PC-3 (cell line): ENCODE measurements around the gene ZBTB33. TPM values are rescaled to one million over a fixed set of nuclear protein-coding genes. Genes with fewer than 3 reads are reported as not detected.

ENCODE experiments used
- ATAC-seq: fragments of 200-7000 bp; cut with Tn5 transposase; 2 replicates; pipeline ENCODE4 v1.9.1; 2020; ENCODE audit warnings: mild to moderate bottlenecking, moderate library complexity
- BruUV-seq: library from RNA; stranded (reverse); fragments of 400-500 nt; replicated peaks from 2 replicates; lab custom pipeline; 2021; lab: Mats Ljungman, UMichigan
- CTCF ChIA-PET: fragments of 300-600 bp; sonication (Branson Sonifier 250); formaldehyde crosslinking; loops from one replicate; lab custom pipeline; 2022; ENCODE audit warnings: antibody characterized with exemption; lab: Charles Lee
- POLR2A ChIA-PET: fragments of 300-600 bp; sonication (Branson Sonifier 250); formaldehyde crosslinking; loops from one replicate; lab custom pipeline; 2022; ENCODE audit warnings: antibody characterized with exemption; ENCODE audit not compliant: unreplicated experiment; lab: Charles Lee
- DNase-seq: peaks from one replicate; pipeline ENCODE4 v3.0.0-alpha.2; 2015
- H2AFZ ChIP-seq: fragments of 300-600 bp; sonication (generic); 2 replicates; pipeline ENCODE4 v1.6.0; 2016; ENCODE audit warnings: antibody characterized with exemption, low read length
- H3F3A ChIP-seq: fragments of 300-600 bp; sonication (generic); one replicate; pipeline ENCODE4 v1.6.0; 2017; ENCODE audit warnings: antibody characterized with exemption, low read length, control low read depth, mild to moderate bottlenecking; ENCODE audit not compliant: unreplicated experiment
- H3K27ac ChIP-seq: fragments of 300-600 bp; sonication (generic); 2 replicates; pipeline ENCODE4 v1.5.1; 2016; ENCODE audit warnings: mild to moderate bottlenecking, low read length
- H3K27me3 ChIP-seq: fragments of 300-600 bp; sonication (generic); 2 replicates; pipeline ENCODE4 v1.6.1; 2016; ENCODE audit warnings: low read length, mixed read lengths
- H3K36me3 ChIP-seq: fragments of 300-600 bp; sonication (generic); 2 replicates; pipeline ENCODE4 v1.6.1; 2016; ENCODE audit warnings: low read depth, mixed run types, low read length, mixed read lengths
- H3K4me1 ChIP-seq: fragments of 300-600 bp; sonication (generic); 2 replicates; pipeline ENCODE4 v1.5.1; 2016; ENCODE audit warnings: low read length; ENCODE audit not compliant: insufficient read depth
- H3K4me2 ChIP-seq: fragments of 300-600 bp; sonication (generic); 2 replicates; pipeline ENCODE4 v1.6.0; 2016; ENCODE audit warnings: low read length
- H3K4me3 ChIP-seq: fragments of 300-600 bp; sonication (generic); 2 replicates; pipeline ENCODE4 v1.5.1; 2016; ENCODE audit warnings: mild to moderate bottlenecking, low read length, mixed read lengths
- H3K79me2 ChIP-seq: fragments of 300-600 bp; sonication (generic); 2 replicates; pipeline ENCODE4 v1.6.1; 2017; ENCODE audit warnings: low read length, mixed read lengths
- H3K9ac ChIP-seq: fragments of 300-600 bp; sonication (generic); 2 replicates; pipeline ENCODE4 v1.6.0; 2016; ENCODE audit warnings: mild to moderate bottlenecking, low read length
- H3K9me2 ChIP-seq: fragments of 300-600 bp; sonication (generic); replicated peaks from 2 replicates; pipeline ENCODE4 v1.6.1; 2016; ENCODE audit warnings: mixed run types, low read length, mixed read lengths
- H3K9me3 ChIP-seq: fragments of 300-600 bp; sonication (generic); 2 replicates; pipeline ENCODE4 v1.6.1; 2016; ENCODE audit warnings: low read length, mixed read lengths
- H4K20me1 ChIP-seq: fragments of 300-600 bp; sonication (generic); 2 replicates; pipeline ENCODE4 v1.6.1; 2016; ENCODE audit warnings: low read length, mixed read lengths
- EZH2 ChIP-seq: fragments of 300-600 bp; sonication (generic); IDR thresholded peaks from one replicate; pipeline ENCODE4 v1.6.1; 2017; ENCODE audit warnings: antibody characterized with exemption, mild to moderate bottlenecking, low read length; ENCODE audit not compliant: unreplicated experiment
- EZH2phosphoT487 ChIP-seq: fragments of 300-600 bp; sonication (generic); IDR thresholded peaks from 2 replicates; pipeline ENCODE4 v1.6.1; 2018; ENCODE audit warnings: mild to moderate bottlenecking, antibody characterized with exemption, low read length, borderline replicate concordance
- intact Hi-C: fragments of 100-400 bp; cut with micrococcal nuclease; formaldehyde crosslinking; loops from 2 replicates; pipeline ENCODE4 v1.9.0; 2023
- total RNA-seq: library from RNA; depleted of rRNA; stranded (reverse); fragments of >200 nt; gene quantifications from 2 replicates; pipeline ENCODE4 v1.2.3, GENCODE V29; 2014
- TF ChIP-seq, protein P1 (sequence below): fragments of 300-600 bp; sonication (generic); conservative IDR thresholded peaks from 2 replicates; pipeline ENCODE4 v1.5.1; 2017; ENCODE audit warnings: antibody characterized with exemption, low read depth, mild to moderate bottlenecking, low read length

Gene ZBTB33
- total RNA-seq, 1 experiment from 2014 or later, result 14.3 TPM

DNA sequence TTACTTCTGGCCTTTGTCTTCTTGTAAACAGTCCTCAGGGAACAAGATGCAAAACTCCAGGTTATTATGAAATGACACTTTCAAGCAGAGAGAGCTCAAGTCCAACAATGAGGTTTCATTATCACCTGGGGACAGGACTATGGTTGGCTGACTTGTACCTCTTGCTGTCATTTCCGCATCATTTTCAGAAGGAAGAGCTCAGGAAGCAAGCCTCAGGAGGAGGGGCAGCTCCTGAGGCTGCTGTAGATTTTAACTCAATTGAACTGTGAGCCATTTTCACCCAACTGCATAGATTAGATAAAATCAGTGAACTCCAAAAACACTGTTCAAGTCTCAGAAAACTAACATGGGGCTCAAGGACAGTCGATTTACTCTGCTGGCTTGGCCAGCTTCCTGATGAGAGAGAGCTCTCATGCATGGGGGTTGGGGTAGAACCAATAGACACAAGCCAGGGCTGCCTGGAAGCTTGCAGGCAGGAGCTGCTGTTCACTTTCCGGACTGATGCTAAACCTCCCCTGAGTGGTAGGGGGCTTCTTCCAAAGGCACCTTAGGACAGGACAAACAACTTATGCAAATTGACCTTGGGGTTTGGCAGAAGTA lies 37.0 kb downstream of the ZBTB33 start:
- Histone ChIP-seq H3K9me2 (no peaks in the 10 kb centered on the region), H3K9me3 (no peaks in the 10 kb centered on the region), H3K36me3 (no peaks in the 10 kb centered on the region), H3K9ac (no peak overlapping the region), H3F3A (no peaks in the 10 kb centered on the region), H4K20me1 (no peaks in the 10 kb centered on the region), H2AFZ (no peak overlapping the region), H3K4me1 (no peaks in the 10 kb centered on the region), H3K79me2 (no peaks in the 10 kb centered on the region), H3K4me2 (no peak overlapping the region), H3K4me3 (no peak overlapping the region), H3K27ac (no peak overlapping the region), H3K27me3 (no peaks in the 10 kb centered on the region)
- intact Hi-C loops, result no loop called here
- ChIA-PET CTCF (no interaction called here), POLR2A (no interaction called here)
- DNase-seq (no peak), ATAC-seq (no peak)
- no TSS peak for BruUV-seq
- no peak for TF ChIP-seq EZH2
- TF ChIP-seq, protein P1, sequence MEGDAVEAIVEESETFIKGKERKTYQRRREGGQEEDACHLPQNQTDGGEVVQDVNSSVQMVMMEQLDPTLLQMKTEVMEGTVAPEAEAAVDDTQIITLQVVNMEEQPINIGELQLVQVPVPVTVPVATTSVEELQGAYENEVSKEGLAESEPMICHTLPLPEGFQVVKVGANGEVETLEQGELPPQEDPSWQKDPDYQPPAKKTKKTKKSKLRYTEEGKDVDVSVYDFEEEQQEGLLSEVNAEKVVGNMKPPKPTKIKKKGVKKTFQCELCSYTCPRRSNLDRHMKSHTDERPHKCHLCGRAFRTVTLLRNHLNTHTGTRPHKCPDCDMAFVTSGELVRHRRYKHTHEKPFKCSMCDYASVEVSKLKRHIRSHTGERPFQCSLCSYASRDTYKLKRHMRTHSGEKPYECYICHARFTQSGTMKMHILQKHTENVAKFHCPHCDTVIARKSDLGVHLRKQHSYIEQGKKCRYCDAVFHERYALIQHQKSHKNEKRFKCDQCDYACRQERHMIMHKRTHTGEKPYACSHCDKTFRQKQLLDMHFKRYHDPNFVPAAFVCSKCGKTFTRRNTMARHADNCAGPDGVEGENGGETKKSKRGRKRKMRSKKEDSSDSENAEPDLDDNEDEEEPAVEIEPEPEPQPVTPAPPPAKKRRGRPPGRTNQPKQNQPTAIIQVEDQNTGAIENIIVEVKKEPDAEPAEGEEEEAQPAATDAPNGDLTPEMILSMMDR, result no peak
- no peak for TF ChIP-seq EZH2phosphoT487

DNA sequence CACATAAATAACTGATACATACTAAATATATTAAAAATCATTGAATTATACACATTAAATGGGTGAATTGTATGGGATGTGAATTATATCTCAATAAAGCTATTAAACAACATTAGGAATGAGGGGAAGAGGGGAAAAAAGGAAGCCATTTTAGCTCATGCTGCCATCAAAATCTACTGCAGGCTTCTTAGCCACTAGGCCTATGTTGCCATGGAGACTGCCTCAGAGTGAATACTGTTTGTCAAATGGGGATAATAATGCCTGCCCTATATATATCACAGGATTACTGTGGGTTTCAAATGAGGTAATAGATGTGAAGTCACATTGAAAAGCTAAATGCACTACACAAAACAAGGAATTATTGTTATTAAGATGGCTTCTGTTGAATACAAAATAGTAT lies 39.5 kb downstream of the ZBTB33 start:
- TF ChIP-seq, protein P1, result no peak
- TF ChIP-seq EZH2 (no peak), EZH2phosphoT487 (no peak)
- Histone ChIP-seq H3K9ac (no peak overlapping the region), H3K4me3 (no peak overlapping the region), H4K20me1 (no peaks in the 10 kb centered on the region), H3K9me2 (no peaks in the 10 kb centered on the region), H3K4me2 (no peak overlapping the region), H3F3A (no peaks in the 10 kb centered on the region), H3K36me3 (no peaks in the 10 kb centered on the region), H3K27ac (no peak overlapping the region), H3K9me3 (no peaks in the 10 kb centered on the region), H2AFZ (no peak overlapping the region), H3K79me2 (no peaks in the 10 kb centered on the region), H3K27me3 (no peaks in the 10 kb centered on the region), H3K4me1 (no peaks in the 10 kb centered on the region)
- ChIA-PET POLR2A (no interaction called here), CTCF (no interaction called here)
- intact Hi-C loops, result no loop called here
- DNase-seq (no peak), ATAC-seq (no peak)
- no TSS peak for BruUV-seq

DNA sequence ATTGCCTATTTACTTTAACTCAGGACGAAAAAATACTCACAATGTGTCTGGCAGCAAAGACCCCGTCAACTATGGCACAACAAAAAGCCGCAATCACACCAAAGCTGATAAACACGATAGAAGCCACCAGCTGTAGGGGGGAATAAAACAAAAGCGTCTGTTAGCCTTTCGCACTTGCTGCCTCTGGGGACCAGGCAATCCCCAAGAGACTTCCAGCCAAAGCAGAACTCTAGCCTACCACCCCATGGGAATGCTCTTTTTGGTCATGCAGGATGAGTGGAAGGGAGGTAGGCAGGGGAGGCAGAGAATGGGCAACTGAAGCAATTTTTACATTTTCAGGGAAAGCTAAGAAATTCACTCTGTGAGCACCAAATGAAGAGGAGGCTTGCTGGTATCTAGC lies 40.6 kb downstream of the ZBTB33 start:
- ATAC-seq, result no peak
- no peak overlapping the region for H3K4me2 ChIP-seq

More for the DNA sequence above, 40.6 kb downstream of the ZBTB33 start:
- Histone ChIP-seq H3K9ac (no peak overlapping the region), H3K9me2 (no peaks in the 10 kb centered on the region), H3K9me3 (no peaks in the 10 kb centered on the region), H2AFZ (no peak overlapping the region), H3K4me3 (no peak overlapping the region), H3K36me3 (no peaks in the 10 kb centered on the region), H3K79me2 (no peaks in the 10 kb centered on the region), H3K4me1 (no peaks in the 10 kb centered on the region), H4K20me1 (no peaks in the 10 kb centered on the region), H3F3A (no peaks in the 10 kb centered on the region), H3K27me3 (no peaks in the 10 kb centered on the region), H3K27ac (no peak overlapping the region)
- no TSS peak for BruUV-seq
- ChIA-PET POLR2A (no interaction called here), CTCF (no interaction called here)
- no peak for TF ChIP-seq EZH2phosphoT487
- no peak for TF ChIP-seq EZH2
- TF ChIP-seq, protein P1, result no peak
- intact Hi-C loops, result no loop called here
- DNase-seq, result no peak
